HepG2 (cell line): ENCODE data around the gene FITM2. TPM values are rescaled to one million over a fixed set of nuclear protein-coding genes. Genes with fewer than 3 reads are reported as not detected.

Experiments used
- ASH2L ChIP-seq: fragments of 300-600, 200-600 bp; sonication (generic); IDR thresholded peaks from 2 replicates; pipeline ENCODE4 v1.7.0; 2017; ENCODE audit warnings: low read depth, mild to moderate bottlenecking, moderate library complexity, mixed read lengths, low read length; ENCODE audit not compliant: insufficient read length
- CC2D1A ChIP-seq: sonication (generic); formaldehyde crosslinking; IDR thresholded peaks from 2 replicates; pipeline ENCODE4 v1.8.1; 2023; ENCODE audit warnings: mild to moderate bottlenecking, missing genetic modification reagents
- CCDC6 ChIP-seq: sonication (generic); formaldehyde crosslinking; IDR thresholded peaks from 2 replicates; pipeline ENCODE4 v1.8.1; 2022; ENCODE audit warnings: mild to moderate bottlenecking, missing genetic modification reagents, moderate library complexity
- CHCHD3 ChIP-seq: sonication (generic); formaldehyde crosslinking; IDR thresholded peaks from 2 replicates; pipeline ENCODE4 v1.8.0; 2022; ENCODE audit warnings: mild to moderate bottlenecking, missing genetic modification reagents, moderate library complexity
- FLYWCH1 ChIP-seq: sonication (generic); formaldehyde crosslinking; IDR thresholded peaks from 2 replicates; pipeline ENCODE4 v1.8.1; 2023; ENCODE audit warnings: mild to moderate bottlenecking, missing genetic modification reagents
- FOSL2 ChIP-seq: sonication (generic); formaldehyde crosslinking; IDR thresholded peaks from 2 replicates; pipeline ENCODE4 v1.4.0; 2020; ENCODE audit warnings: missing genetic modification reagents
- FOXP1 ChIP-seq, 2 experiments: fragments of 450-650 bp in 1 of 2; IDR thresholded peaks; 2 replicates each; pipeline ENCODE4 v1.6.1; 2017 to 2018; ENCODE audit warnings: antibody characterized with exemption in 1 of 2
- HBP1 ChIP-seq: IDR thresholded peaks from 2 replicates; pipeline ENCODE4 v1.6.1; 2016; ENCODE audit warnings: low read depth, control low read depth
- HDAC6 ChIP-seq: fragments of 200-600 bp; sonication (generic); IDR thresholded peaks from 2 replicates; pipeline ENCODE4 v1.7.0; 2017; ENCODE audit warnings: mild to moderate bottlenecking, antibody characterized with exemption, low read length, low read depth
- HNF4A ChIP-seq: sonication (generic); formaldehyde crosslinking; IDR thresholded peaks from 2 replicates; pipeline ENCODE4 v1.4.0; 2020; ENCODE audit warnings: missing genetic modification reagents
- HNRNPL ChIP-seq: fragments of 200-400 bp; formaldehyde crosslinking; IDR thresholded peaks from 2 replicates; pipeline ENCODE4 v1.6.1; 2017; ENCODE audit warnings: mild to moderate bottlenecking, low read depth, low read length
- KAT2B ChIP-seq: fragments of 150-350 bp; IDR thresholded peaks from 2 replicates; pipeline ENCODE4 v1.6.1; 2014; ENCODE audit warnings: low read depth, low read length, borderline replicate concordance
- KDM1A ChIP-seq: IDR thresholded peaks from 2 replicates; pipeline ENCODE4 v1.6.1; 2016; ENCODE audit warnings: missing compliant biosample characterization
- MAFF ChIP-seq: IDR thresholded peaks from 2 replicates; pipeline ENCODE4 v1.6.1; 2011; ENCODE audit warnings: low read depth, low read length, improper control_type of control experiment
- PAX8 ChIP-seq: sonication (generic); formaldehyde crosslinking; IDR thresholded peaks from 2 replicates; pipeline ENCODE4 v1.8.0; 2022; ENCODE audit warnings: mild to moderate bottlenecking, missing genetic modification reagents, borderline replicate concordance
- PCBP1 ChIP-seq: fragments of 200-400 bp; formaldehyde crosslinking; IDR thresholded peaks from 2 replicates; pipeline ENCODE4 v1.6.1; 2017; ENCODE audit warnings: mild to moderate bottlenecking, low read depth, low read length, borderline replicate concordance
- RNF2 ChIP-seq: fragments of 450-650 bp; conservative IDR thresholded peaks from 2 replicates; pipeline ENCODE4 v1.6.1; 2016; ENCODE audit warnings: low read depth
- SP140L ChIP-seq: sonication (generic); formaldehyde crosslinking; IDR thresholded peaks from 2 replicates; pipeline ENCODE4 v1.4.0; 2020; ENCODE audit warnings: missing genetic modification reagents, borderline replicate concordance
- THAP8 ChIP-seq: sonication (generic); formaldehyde crosslinking; IDR thresholded peaks from 2 replicates; pipeline ENCODE4 v1.5.1; 2020; ENCODE audit warnings: missing genetic modification reagents, mild to moderate bottlenecking, borderline replicate concordance
- ZMYM3 ChIP-seq: sonication (generic); formaldehyde crosslinking; IDR thresholded peaks from 2 replicates; pipeline ENCODE4 v1.5.1; 2020; ENCODE audit warnings: mild to moderate bottlenecking, missing genetic modification reagents
- ZNF296 ChIP-seq: sonication (generic); formaldehyde crosslinking; conservative IDR thresholded peaks from 2 replicates; pipeline ENCODE4 v1.5.0; 2020; ENCODE audit warnings: mild to moderate bottlenecking, missing genetic modification reagents
- ZNF550 ChIP-seq: sonication (generic); formaldehyde crosslinking; IDR thresholded peaks from 2 replicates; pipeline ENCODE4 v1.4.0; 2020; ENCODE audit warnings: mild to moderate bottlenecking, missing genetic modification reagents, borderline replicate concordance
- ZNF572 ChIP-seq: sonication (generic); formaldehyde crosslinking; IDR thresholded peaks from 2 replicates; pipeline ENCODE4 v1.5.1; 2020; ENCODE audit warnings: mild to moderate bottlenecking, missing genetic modification reagents
- ZNF598 ChIP-seq: sonication (generic); formaldehyde crosslinking; IDR thresholded peaks from 2 replicates; pipeline ENCODE4 v1.5.1; 2020; ENCODE audit warnings: mild to moderate bottlenecking, missing genetic modification reagents, borderline replicate concordance
- ZNF709 ChIP-seq: sonication (generic); formaldehyde crosslinking; IDR thresholded peaks from 2 replicates; pipeline ENCODE4 v1.5.0; 2020; ENCODE audit warnings: mild to moderate bottlenecking, missing genetic modification reagents
- ZNF766 ChIP-seq: sonication (generic); formaldehyde crosslinking; IDR thresholded peaks from 2 replicates; pipeline ENCODE4 v1.5.0; 2020; ENCODE audit warnings: missing genetic modification reagents, borderline replicate concordance
- ZNF782 ChIP-seq: sonication (generic); formaldehyde crosslinking; IDR thresholded peaks from 2 replicates; pipeline ENCODE4 v1.4.0; 2020; ENCODE audit warnings: missing genetic modification reagents, mild to moderate bottlenecking, borderline replicate concordance
- ZNF816 ChIP-seq: sonication (generic); formaldehyde crosslinking; IDR thresholded peaks from 2 replicates; pipeline ENCODE4 v1.8.0; 2022; ENCODE audit warnings: missing genetic modification reagents, mild to moderate bottlenecking, borderline replicate concordance
- ZNF891 ChIP-seq: sonication (generic); formaldehyde crosslinking; IDR thresholded peaks from 2 replicates; pipeline ENCODE4 v1.5.0; 2020; ENCODE audit warnings: mild to moderate bottlenecking, missing genetic modification reagents
- ZSCAN30 ChIP-seq: sonication (generic); formaldehyde crosslinking; IDR thresholded peaks from 2 replicates; pipeline ENCODE4 v1.5.0; 2020; ENCODE audit warnings: mild to moderate bottlenecking, missing genetic modification reagents
- polyA plus RNA-seq, 8 experiments: library from polyadenylated mRNA; depleted of rRNA in 3 of 8; stranded (reverse) in 7 of 8; unstranded in 1 of 8; fragments of >200 nt; fragmentation: Illumina TruSeq in 4 of 8; extraction: Trizol in 4 of 8; gene quantifications; 2 replicates each; pipeline versions ENCODE4 v1.2.1 to v1.2.3, GENCODE V29; 2011 to 2016; ENCODE audit warnings: low read depth in 4 of 8, missing spikeins in 1 of 8, mixed read lengths in 1 of 8; ENCODE audit not compliant: insufficient read depth in 1 of 8
- total RNA-seq, 5 experiments: library from RNA; depleted of rRNA; stranded (reverse); fragments of >200 nt; fragmentation: Illumina TruSeq; extraction: Trizol; gene quantifications; 2 replicates each; pipeline ENCODE4 v1.2.3, GENCODE V29; 2016; ENCODE audit warnings: low read depth in 1 of 5

FITM2 gene
- total and polyA plus RNA-seq, 2 of the 13 experiments (the other 11 are each of a cell fraction or from before 2014, with no cell fraction given) = 9.6 to 24.5 TPM

DNA sequence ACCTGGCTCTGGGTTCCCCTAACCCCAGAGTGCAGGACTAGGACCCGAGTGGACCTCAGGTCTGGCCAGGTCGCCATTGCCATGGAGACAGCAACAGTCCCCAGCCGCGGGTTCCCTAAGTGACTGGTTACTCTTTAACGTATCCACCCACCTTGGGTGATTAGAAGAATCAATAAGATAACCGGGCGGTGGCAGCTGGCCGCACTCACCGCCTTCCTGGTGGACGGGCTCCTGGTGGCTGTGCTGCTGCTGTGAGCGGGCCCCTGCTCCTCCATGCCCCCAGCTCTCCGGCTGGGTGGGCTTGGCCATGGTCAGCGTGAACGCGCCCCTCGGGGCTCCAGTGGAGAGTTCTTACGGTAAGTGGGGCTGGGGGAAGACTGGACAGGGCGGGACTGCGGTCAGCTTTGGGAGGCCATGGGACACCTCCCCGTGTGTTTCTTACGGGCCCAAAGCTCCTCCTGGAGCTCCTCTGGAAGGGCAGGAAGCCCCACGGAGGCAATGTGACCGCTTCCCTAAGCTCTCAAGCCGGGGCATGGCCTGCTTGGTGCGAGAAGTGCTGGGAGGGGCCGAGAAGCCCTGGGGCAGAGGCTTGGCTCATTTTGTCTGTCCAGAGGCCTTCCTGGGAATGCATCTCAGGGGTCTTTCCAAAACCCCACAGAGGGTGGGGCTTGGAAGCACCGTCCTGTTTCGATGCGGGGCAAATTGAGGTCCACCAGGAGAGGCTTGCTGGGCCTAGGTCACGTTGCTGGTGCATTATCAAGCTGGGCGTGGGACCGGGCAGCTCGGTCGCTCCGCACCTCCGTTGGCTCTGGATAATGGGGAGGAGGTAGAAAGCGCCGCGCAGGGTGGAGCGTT is 44.7 kb upstream of the FITM2 start, which contains the start of gene HNF4A (continued):
- TF ChIP-seq ZNF709 (CRISPR knock-in tag) = 0 out of 2 replicates have a peak, but pooled peaks have one; percentile 73
- no peak for TF ChIP-seq FOXP1 (IDR thresholded peaks at IDR 0.05)
- no peak for TF ChIP-seq FOXP1 (CRISPR knock-in tag; IDR thresholded peaks at IDR 0.05)
- no peak for TF ChIP-seq ZSCAN30 (CRISPR knock-in tag)
- no peak for TF ChIP-seq ZNF572 (CRISPR knock-in tag)
- no peak for TF ChIP-seq MAFF
- no peak; the same call in 1 of the 2 replicates for TF ChIP-seq ZMYM3
- peak; percentile 96 for TF ChIP-seq ZNF296 (CRISPR knock-in tag)
- peak; percentile 26; the same call in 1 of the 2 replicates for TF ChIP-seq RNF2
- no peak for TF ChIP-seq FLYWCH1 (CRISPR knock-in tag)
- TF ChIP-seq KDM1A = no peak
- peak; percentile 98 for TF ChIP-seq ZNF598
- peak; percentile 95 for TF ChIP-seq ZNF891
- TF ChIP-seq PAX8 (CRISPR knock-in tag) = peak; percentile 99
- TF ChIP-seq HDAC6 = no peak
- TF ChIP-seq SP140L (CRISPR knock-in tag) = no peak
- 0 out of 2 replicates have a peak, but pooled peaks have one; percentile 65 for TF ChIP-seq THAP8 (CRISPR knock-in tag)
- peak; percentile 81 for TF ChIP-seq ASH2L
- TF ChIP-seq ZNF766 (CRISPR knock-in tag) = peak; percentile 93; the same call in 1 of the 2 replicates
- TF ChIP-seq ZNF550 = peak; percentile 95; the same call in 1 of the 2 replicates
- TF ChIP-seq HBP1 (CRISPR knock-in tag) = no peak; the same call in 1 of the 2 replicates
- no peak for TF ChIP-seq CHCHD3 (CRISPR knock-in tag)
- no peak; the same call in 1 of the 2 replicates for TF ChIP-seq CCDC6 (CRISPR knock-in tag)
- peak; percentile 46; the same call in 1 of the 2 replicates for TF ChIP-seq HNF4A (CRISPR knock-in tag)
- TF ChIP-seq ZNF816 (CRISPR knock-in tag) = 0 out of 2 replicates have a peak, but pooled peaks have one; percentile 61
- TF ChIP-seq FOSL2 (CRISPR knock-in tag) = peak; percentile 59
- TF ChIP-seq PCBP1 = 0 out of 2 replicates have a peak, but pooled peaks have one; percentile 72
- TF ChIP-seq ZNF782 (CRISPR knock-in tag) = peak; percentile 96
- peak; percentile 89 for TF ChIP-seq HNRNPL
- peak; percentile 46; the same call in 1 of the 2 replicates for TF ChIP-seq KAT2B
- no peak; the same call in 1 of the 2 replicates for TF ChIP-seq CC2D1A (CRISPR knock-in tag)
